Anterior cingulate cortex (tissue), 58 donors: ENCODE data around the gene ZDHHC12.
A peak's percentile ranks its signal among the peaks of the same experiment; 100 is the strongest.

Experiments
- DNase-seq, 58 donors: peaks; one replicate each; lab custom pipeline; 2025; lab: John Stamatoyannopoulos, UW

The ZDHHC12 gene

GRCh38 chr9:128731691-128732090 lies 7.8 kb upstream of the ZDHHC12 start:
- no peak for DNase-seq

- no peak for DNase-seq
Observed at GRCh38 chr9:128731093-128731492, 7.2 kb upstream of the ZDHHC12 start.

- no peak for DNase-seq
Observed at GRCh38 chr9:128729766-128730517, 6.0 kb upstream of the ZDHHC12 start.

- peak in 1 of 58 donors; percentile 5 for DNase-seq
Observed at GRCh38 chr9:128729302-128729701, 5.4 kb upstream of the ZDHHC12 start.

- no peak for DNase-seq
Observed at GRCh38 chr9:128728298-128728697, 4.4 kb upstream of the ZDHHC12 start.

GRCh38 chr9:128727640-128728248 lies 3.8 kb upstream of the ZDHHC12 start:
- DNase-seq = no peak

- peak in 52 of 58 donors; percentile 13 to 86 (median 56) for DNase-seq
Observed at GRCh38 chr9:128724744-128725211, 851 bp upstream of the ZDHHC12 start.

- DNase-seq = no peak
Observed at GRCh38 chr9:128723352-128723865, 518 bp downstream of the ZDHHC12 start.

- DNase-seq = no peak
Observed at GRCh38 chr9:128722380-128723351, 1.3 kb downstream of the ZDHHC12 start.

- no peak for DNase-seq
Observed at GRCh38 chr9:128721487-128722010, 2.4 kb downstream of the ZDHHC12 start.

GRCh38 chr9:128720841-128721486 lies 3.0 kb downstream of the ZDHHC12 start:
- no peak for DNase-seq

- no peak for DNase-seq
Observed at GRCh38 chr9:128719919-128720605, 3.9 kb downstream of the ZDHHC12 start.

- no peak for DNase-seq
Observed at GRCh38 chr9:128718475-128718874, 5.5 kb downstream of the ZDHHC12 start.

GRCh38 chr9:128718047-128718446 lies 5.9 kb downstream of the ZDHHC12 start:
- DNase-seq = no peak

GRCh38 chr9:128716581-128717254 lies 7.2 kb downstream of the ZDHHC12 start:
- DNase-seq = no peak

GRCh38 chr9:128715436-128715750 lies 8.5 kb downstream of the ZDHHC12 start:
- DNase-seq = no peak

GRCh38 chr9:128714586-128715435 lies 9.1 kb downstream of the ZDHHC12 start:
- DNase-seq = no peak
